HG02798 (cell line): ENCODE results near the gene TMCC3.

Source experiments
- ATAC-seq: cut with Tn5 transposase; IDR thresholded peaks from one replicate; pipeline ENCODE4 v1.9.1; 2021; ENCODE audit warnings: mild to moderate bottlenecking; ENCODE audit not compliant: unreplicated experiment, poor library complexity

The TMCC3 gene

DNA sequence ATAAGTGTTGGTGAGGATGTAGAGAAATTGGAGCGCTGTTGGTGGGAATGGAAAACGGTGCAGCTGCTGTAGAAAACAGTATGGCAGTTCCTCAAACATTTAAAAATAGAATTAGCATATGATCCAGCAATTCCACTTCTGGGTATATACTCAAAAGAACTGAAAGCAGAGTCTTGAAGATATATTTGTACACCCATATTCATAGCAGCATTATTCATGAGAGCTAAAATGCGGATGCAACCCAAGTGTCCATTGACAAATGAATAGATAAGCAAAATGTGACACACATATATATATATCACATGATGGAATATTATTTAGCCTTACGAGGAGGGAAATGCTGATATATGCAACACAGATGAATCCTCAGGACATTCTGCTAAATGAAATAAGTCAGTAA lies 106.0 kb downstream of the TMCC3 start:
- ATAC-seq, result no peak

DNA sequence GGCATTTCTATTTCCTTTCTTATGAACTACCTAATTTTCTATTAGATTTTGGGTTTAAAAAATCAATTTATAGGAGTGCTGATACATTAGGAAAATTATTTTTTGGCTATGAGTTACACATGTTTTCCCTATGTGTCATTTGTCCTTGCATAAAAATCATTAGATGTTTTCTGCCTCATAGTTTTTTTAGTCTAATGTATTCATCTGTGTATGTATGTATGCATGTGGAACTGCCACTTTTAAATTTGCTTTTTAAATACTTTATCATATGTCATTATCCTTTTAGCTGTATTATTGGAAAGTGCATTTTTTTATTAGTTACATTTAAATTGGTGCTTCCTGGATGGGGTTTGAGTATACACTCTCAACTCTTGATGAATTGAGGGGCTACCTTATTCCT lies 112.0 kb downstream of the TMCC3 start:
- no peak for ATAC-seq

DNA sequence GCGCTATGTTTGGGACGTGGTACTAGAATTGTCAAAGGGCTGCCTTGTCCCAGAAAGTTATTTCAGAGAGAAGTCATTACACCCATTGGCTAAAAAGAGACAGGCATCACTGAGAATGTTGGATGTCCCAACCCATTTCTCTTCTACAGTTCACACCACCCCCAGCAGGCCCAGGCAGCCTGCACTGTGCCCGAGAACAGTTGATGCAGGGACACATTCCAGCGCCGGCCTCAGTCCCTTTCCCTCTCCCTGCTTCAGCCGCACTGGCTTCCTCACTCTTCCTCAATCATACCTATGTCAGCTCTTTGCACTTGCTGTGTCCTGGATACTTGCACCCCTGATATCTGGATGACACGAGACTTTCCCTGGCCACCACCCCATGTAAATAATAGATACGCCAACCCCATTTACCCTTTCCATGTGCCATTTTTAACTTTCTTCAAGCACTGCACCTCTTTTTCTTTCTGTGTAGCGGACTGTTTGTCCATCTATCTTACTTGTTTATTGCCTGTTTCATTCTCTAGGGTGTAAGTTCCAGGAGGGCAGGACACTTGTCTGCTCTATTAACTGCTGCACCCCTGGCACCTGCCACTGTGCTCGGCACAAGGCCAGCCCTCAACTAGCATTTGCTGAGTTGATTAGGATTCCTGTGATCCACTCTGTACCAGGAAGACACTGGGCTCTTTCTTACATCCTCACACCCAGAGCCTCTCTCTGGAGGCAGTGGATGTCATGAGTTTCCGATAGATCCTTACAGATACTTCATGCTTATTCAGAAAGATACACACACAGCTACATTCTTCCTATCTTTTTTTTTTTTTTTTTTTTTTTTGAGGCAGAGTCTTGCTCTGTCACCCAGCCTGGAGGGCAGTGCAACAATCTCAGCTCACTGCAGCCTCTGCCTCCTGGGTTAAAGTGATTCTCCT lies 114.1 kb downstream of the TMCC3 start:
- no peak for ATAC-seq

DNA sequence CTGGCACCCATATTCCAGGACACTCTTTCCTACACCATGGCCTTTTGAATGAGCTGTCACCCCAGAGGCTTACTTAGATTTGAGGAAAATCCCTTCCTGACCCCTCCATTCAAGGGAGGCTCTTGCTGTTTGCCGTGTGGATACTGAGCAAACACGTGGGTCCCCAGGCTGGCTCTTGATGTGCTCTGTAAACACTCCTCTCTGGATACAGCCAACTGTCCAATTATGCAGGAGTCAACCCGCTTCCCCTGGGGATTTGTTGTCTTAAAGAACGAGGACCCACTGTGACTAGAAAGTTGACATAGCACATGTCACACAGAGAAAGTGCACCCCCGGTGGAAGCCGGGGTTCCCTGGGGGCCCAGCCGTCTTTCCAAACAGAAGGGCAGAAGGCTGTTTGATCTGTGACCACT lies 114.8 kb downstream of the TMCC3 start:
- no peak for ATAC-seq

DNA sequence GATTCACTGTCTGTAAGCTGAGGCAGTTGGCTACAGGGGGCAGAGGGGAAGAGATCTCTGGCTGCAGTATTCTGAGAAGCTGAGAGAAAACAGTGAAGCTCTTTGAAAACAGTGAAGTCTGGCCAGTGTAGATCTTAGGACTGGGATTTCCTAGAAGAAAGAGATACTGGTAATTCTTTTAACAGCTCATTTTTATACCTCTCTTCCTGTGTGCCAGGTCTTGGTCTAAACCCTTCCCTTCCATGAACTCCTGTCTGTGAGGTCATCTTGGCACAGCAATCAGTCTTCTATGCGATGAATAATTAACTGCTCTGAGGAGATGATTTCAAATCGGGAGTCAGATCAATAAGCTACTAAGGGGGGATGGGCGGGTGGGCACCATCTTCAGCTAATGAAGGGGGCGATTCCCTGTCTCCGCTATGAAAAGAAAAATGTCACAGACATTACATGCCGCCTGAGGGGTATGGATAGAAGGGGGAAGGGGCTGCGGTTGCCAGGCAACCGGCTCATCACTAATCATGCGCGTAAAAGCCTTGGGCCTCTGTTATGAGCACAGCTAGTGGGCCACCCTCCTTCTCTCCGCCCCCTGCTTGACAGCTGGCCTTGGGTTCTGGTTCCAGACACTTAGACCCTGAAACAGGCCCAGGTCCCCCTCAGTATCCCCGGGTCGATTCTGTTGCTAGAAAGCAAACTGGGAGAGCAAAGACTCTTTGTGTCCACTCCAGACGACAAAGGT lies 115.4 kb downstream of the TMCC3 start:
- no peak for ATAC-seq

DNA sequence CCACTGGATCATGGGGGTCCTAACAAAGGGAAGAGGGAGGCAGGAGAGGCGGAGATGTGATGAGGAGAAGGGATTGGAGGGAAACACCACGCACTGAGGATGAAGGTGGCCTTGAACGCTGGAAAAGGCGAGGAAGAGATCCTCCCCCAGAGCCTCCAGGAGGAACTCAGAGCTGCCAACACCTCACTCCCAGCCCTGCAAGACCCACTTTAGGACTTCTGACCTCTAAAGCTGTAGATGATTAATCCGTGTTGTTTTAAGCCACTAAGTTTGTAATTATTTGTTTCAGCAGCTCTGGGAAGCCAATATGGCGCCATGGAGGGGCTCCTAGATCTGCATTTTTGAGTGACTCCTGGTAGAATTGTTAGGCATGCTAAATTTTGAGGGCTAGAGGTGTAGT lies 116.1 kb downstream of the TMCC3 start:
- ATAC-seq, result no peak

DNA sequence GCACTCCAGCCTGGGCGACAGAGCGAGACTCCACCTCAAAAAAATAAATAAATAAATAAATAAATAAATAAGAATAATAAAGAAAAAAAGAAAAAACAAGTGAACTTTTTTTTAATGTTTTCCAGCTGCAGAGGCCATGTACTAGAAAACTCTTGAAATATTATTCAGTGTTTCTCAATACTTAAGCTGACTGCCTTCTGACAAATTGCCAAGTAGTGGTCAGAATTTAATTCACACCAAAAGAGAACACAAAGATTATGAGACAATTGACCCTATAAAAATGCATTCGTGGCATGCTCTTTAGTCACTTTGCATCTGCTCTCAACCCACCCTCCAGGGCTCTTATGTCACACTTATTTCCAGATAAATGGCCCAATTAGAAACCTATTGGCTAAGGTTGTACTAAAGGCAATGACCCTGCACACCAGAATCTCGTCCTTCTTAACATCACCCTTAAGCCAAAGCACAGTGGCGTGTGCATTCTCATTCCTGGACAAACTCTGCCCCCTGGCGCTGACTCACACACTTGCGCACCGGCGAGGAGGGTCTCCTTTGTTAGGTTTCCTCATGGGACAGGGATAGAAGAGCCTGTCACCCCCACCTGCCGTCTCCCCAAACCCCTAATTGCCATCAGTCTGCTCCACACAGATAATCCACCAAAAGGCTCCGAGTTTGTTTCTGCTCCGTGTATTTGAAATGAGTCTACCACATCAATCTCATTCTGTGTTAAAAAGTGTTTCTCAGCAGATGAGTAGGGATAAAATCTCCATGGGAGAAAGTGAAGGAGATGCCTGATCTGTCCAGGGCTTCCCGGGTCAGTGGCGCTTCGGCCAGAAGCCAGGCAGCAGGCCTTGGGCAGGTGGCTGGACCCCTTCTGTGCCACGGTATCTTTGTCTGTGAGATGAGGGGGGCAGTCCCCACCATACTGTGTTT lies 117.6 kb downstream of the TMCC3 start:
- peak; percentile 75 for ATAC-seq

DNA sequence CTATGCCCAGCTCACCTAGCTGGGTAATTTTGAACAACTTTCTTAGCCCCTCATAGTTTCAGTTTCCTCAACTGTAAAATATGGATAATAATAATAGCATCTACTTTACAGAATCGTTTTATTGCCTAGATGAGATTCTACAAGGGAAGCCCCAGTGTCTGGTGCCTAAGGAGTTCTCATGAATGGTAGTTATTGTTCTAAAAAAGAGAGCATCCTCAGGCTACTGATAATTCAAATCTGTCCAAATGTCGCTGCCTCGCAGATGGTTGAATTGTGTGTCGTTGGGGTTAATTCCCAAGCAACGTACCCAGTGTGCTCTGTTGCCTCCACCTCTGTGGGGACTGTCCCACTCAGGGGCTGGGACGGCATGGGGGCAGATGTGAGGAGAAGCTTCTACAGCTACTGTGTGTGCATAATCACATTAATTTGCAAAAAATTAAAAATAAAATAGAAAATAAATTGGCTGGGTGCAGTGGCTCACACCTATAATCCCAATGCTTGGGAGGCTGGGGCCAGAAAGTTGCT lies 119.1 kb downstream of the TMCC3 start:
- ATAC-seq, result no peak

DNA sequence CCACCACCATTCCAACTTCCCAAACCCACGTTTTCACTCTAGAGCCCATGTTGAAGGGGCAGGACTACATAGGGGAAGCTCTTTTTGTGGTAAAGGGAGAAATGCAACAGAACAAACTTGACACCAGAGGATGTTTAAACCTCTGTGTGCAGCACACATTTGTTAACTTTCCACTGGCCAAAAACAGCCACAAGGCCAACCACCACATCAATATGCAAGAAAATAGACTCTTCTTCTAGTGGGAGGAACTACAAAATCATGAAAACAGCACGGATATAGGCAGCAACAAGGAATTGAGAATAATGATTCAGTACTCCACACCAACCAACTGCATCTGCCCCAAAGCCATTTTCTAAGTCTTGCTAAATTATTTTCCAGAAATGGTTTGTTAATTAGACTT lies 124.4 kb downstream of the TMCC3 start:
- no peak for ATAC-seq
